GM18951 (cell line): ENCODE results near the gene TUBB3.

ENCODE experiments used
- POLR2A ChIP-seq: IDR thresholded peaks from 4 replicates; pipeline ENCODE4 v1.6.1; 2011; ENCODE audit warnings: mild to moderate bottlenecking; ENCODE audit not compliant: insufficient read length, insufficient read depth; ENCODE audit errors: extremely low read depth
- in situ Hi-C: fragments of 300-500 bp; cut with MboI; formaldehyde crosslinking; loops from one replicate; pipeline ENCODE4 v1.12.0; 2022; ENCODE audit warnings: low sequenced_read_pairs, mixed read lengths, inconsistent platforms; ENCODE audit not compliant: unreplicated experiment

TUBB3 gene

DNA sequence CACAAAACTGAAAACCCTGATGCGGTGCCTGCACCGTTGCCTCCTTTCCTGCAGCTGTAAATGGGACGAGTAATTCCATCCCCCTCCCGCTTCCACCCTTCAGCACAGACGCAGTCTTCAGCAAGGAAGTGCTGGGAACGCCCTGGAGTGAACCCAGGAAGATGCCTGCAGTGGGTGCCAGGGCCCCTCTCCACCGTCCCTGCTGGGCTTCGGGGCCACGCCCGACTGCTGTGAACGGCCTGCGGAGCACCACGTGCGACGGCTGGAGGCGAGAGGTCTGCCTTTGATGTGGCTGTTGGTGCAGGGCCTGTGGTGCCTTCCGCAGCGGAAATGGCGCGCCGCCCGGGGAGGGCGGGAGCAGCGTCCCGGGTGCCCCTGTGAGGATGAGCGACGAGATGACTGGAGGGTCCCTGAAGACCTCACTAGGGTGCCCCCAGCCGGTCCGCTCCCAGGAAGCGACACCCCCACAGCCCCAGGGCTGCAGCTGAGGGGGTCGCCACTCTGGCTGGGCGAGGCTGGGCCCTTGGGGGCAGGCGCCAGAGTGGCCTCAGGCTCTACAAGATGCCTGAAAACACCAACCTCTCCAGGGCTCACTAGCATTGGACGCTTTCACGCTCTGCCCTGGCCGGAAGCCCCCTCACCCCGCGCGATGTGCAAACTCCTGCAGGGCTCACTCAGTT lies 5.2 kb upstream of the TUBB3 start:
- in situ Hi-C loops: no loop called here
- peak; percentile 52 for TF ChIP-seq POLR2A

DNA sequence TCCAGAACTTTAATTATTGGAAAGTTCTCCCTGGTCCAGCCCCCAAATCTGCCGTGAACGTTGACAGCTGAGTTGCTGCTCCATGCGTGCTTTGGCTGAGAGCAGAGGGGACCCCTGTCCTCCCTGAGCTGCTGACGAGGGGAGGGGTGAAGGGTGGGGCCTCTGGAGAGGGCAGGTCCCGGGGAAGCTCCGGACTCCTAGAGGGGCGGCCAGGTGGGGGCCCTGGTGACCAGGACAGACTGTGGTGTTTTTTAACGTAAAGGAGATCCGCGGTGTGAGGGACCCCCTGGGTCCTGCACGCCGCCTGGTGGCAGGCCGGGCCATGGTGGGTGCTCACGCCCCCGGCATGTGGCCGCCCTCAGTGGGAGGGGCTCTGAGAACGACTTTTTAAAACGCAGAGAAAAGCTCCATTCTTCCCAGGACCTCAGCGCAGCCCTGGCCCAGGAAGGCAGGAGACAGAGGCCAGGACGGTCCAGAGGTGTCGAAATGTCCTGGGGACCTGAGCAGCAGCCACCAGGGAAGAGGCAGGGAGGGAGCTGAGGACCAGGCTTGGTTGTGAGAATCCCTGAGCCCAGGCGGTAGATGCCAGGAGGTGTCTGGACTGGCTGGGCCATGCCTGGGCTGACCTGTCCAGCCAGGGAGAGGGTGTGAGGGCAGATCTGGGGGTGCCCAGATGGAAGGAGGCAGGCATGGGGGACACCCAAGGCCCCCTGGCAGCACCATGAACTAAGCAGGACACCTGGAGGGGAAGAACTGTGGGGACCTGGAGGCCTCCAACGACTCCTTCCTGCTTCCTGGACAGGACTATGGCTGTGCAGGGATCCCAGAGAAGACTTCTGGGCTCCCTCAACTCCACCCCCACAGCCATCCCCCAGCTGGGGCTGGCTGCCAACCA lies 4.4 kb upstream of the TUBB3 start, which contains the start of gene MC1R:
Gene MC1R (plus strand): TSS at position 410 of the 895 bp plus-strand sequence. CDS start 397 bp downstream, at position 807.
- in situ Hi-C loops: no loop called here

DNA sequence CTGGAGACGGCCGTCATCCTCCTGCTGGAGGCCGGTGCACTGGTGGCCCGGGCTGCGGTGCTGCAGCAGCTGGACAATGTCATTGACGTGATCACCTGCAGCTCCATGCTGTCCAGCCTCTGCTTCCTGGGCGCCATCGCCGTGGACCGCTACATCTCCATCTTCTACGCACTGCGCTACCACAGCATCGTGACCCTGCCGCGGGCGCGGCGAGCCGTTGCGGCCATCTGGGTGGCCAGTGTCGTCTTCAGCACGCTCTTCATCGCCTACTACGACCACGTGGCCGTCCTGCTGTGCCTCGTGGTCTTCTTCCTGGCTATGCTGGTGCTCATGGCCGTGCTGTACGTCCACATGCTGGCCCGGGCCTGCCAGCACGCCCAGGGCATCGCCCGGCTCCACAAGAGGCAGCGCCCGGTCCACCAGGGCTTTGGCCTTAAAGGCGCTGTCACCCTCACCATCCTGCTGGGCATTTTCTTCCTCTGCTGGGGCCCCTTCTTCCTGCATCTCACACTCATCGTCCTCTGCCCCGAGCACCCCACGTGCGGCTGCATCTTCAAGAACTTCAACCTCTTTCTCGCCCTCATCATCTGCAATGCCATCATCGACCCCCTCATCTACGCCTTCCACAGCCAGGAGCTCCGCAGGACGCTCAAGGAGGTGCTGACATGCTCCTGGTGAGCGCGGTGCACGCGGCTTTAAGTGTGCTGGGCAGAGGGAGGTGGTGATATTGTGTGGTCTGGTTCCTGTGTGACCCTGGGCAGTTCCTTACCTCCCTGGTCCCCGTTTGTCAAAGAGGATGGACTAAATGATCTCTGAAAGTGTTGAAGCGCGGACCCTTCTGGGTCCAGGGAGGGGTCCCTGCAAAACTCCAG lies 3.4 kb upstream of the TUBB3 start:
- no peak for TF ChIP-seq POLR2A
- in situ Hi-C loops: no loop called here

More for the DNA sequence above, 4.4 kb upstream of the TUBB3 start, which contains the start of gene MC1R:
- TF ChIP-seq POLR2A: no peak

DNA sequence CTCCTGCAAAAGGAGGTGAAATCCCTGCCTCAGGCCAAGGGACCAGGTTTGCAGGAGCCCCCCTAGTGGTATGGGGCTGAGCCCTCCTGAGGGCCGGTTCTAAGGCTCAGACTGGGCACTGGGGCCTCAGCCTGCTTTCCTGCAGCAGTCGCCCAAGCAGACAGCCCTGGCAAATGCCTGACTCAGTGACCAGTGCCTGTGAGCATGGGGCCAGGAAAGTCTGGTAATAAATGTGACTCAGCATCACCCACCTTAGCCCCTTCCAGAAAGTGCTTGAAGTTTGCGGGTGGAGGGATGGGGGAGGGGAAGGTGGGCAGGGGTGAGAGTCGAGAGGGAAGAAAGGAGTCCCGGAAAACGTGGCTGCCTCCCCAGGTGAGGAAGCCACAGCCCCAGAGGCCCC lies 2.4 kb upstream of the TUBB3 start:
- TF ChIP-seq POLR2A: no peak
- in situ Hi-C loops: no loop called here

DNA sequence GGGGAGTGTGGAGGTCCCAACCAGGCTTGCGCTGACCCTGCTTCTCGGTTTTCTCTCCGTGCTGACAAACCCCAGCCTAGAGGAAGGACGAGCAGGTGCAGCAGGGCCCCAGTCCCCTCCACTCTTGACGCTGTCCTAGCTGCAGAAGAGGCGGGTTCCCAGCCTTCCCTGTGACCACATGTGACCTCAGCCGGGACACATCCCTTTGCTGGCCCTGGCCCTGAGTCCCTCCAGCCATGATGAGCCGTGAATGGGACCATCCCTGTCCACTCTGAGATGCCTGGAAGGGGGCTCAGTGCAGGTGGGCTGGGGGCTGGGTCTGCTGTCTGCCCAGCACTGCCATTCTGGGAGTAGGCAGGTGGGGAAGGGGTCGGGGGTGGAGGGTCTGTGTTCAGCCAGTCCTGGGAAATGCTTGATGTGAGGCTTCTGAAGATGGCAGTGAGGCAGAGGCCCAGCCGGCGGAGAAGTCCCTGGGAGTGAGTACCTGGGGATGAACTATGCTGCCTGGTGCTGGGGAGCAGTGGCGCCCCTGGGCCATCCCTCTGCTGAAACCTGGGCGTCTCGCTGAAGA lies 1.9 kb upstream of the TUBB3 start:
- in situ Hi-C loops: no loop called here
- no peak for TF ChIP-seq POLR2A

DNA sequence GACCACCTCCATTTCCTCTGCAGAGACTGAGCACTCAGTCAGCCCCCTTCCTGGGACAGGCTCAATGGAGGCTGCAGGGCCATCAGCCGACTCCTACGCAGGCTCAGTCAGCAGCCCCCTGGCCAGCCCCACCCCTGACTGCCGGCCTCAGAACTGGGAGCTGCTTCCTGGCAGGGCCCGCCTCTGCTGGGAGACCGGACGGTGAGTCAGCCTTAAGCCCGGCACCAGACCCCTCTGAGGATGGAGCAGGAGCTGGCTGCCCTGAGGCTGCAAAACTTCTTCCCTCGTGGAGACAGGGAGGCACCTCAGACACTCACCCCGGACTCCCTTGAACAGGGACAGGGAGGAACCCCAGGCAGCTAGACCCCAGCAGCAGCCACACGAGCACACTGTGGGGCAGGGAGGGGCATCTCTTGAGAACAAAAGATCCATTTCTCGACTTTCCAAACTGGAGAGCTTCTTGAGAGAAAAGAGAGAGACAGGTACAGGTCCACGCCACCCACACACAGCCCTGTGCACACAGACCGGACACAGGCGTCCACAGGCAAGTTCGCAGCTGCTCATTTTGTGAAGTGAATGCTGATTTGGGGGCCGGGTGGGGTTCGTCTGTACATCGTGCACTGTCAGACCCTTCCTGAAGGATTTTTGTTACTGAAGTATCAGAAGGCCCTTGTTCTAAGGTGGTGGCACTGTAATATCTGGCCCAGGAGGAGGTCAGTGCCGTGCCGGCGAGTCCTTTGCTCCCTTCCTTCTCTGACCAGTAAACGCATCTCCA lies 1.3 kb upstream of the TUBB3 start:
- in situ Hi-C loops: no loop called here
- TF ChIP-seq POLR2A: no peak

DNA sequence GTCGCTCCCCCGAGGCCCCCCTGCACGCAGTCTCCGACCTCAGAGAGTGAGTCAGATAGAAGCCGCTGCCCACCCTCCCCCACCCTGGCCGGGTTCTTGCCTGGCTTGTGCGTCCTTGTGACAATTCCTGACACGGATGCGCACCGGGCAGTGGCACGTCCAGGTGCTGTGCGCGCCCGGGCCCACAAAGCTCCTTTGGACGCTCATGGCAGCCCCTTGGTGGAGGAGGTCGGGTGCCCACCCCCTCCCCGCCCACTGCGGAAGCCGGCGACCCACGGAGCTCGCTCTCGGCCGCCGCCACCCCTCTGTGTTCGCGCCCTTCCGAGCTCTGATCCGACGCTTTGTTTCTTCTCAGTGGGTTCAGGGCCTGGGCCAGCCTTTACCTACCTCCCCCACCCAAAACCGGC lies 662 bp upstream of the TUBB3 start:
- TF ChIP-seq POLR2A: no peak
- in situ Hi-C loops: no loop called here

DNA sequence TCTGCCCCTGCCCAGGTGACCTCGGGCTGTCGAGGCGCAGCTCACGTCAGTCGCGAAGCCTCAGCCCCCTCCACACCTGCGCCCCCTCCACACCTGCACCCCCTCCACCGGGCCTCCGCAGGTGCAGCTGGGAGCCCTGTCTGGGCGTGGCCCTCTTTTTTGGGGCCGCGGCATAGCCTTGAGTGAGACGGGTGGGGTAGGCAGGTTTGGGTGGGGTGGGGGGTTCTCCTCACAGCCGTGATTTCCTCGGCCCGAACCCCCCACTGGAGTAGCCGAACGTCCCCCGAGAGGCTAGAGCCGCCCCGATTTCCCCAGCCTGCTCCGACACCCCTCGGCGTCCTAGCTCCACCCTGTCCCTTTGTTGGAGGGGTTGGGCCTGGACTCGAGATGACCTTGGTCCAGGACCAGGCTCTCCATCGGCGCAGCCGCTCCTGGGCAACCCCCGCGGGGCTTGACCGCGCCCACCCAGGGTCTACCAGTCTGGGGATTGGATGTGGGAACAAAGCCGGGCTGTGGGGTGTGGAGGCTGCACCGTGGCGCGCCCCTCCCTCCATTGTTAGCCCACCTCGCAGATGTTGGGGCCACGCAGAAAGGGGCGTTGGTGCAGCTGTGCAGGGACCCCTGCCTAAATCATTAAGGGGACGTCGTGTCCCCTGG lies 626 bp downstream of the TUBB3 start:
- no peak for TF ChIP-seq POLR2A
- in situ Hi-C loops: no loop called here

DNA sequence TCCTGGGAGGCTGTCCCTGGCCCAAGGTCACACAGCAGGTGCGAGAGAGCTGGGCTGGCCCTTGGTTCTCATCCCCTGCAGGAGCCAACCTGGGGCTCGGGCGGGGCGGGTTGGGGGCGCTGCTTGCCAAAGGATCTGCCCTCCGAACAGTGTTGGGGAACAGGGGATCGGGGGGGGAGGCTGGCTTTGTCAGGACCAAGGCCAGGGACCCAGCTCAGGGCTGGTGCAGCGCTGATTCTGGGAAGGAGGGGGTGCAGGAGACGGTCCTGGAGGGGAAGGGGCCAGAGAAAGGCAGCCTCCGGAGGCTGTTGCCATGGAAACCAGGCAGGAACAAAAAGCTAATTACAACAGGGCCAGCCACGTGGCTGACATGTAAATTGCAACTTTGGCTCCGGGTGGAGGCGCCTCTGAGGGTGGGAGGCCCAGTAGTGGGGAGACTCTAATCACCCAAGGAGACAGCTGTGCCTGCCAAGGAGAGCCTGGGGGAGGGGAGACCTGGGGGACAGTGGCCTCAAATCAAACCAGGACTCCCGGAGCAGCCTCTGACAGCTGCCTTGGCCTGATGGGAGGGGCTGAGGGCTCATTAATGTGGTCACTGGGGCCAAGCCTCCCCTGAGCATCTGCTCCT lies 1.3 kb downstream of the TUBB3 start:
- in situ Hi-C loops: no loop called here
- TF ChIP-seq POLR2A: no peak

DNA sequence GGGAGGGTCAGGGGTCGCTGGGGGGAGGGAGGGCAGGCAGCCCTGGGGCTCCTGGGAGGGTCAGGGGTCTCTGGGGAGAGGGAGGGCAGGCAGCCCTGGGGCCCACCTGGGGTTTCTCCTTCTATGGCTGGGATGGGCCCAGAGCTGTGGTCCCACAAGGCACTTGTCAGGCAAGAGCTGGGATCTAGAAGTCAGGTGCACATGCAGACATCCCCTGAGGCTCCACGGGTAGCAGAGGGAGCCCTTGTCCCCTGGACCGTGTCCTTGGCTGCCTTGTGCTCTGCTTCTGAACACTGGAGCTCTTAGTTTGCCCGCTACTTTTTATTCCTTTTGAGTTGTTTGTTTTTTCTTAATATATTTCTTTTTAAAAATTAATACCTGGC lies 1.8 kb downstream of the TUBB3 start:
- in situ Hi-C loops: no loop called here
- TF ChIP-seq POLR2A: no peak

DNA sequence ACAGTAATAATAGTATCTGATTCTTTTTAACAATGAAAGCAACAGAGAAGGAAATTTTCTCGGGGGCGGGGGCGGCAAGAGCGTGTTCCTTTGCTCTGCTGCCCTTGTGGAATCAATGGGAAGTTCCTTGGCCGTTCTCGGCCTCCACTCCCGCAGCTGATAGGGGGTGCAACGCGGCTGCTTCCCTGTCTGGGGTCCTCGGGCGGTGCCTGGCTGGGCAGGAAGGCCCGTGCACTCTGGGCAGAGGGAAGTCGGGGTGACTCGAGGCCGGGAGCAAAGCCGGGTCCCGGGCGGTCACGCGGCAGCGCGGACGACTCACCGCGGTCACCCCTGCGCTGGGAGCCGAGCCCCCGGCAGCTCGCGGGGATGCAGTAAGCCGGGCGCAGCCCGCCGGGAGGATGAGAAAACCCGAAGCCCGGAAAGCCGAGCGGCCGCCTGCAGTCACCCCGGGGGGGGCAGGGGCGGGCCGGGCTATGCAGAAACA lies 2.5 kb downstream of the TUBB3 start:
- no peak for TF ChIP-seq POLR2A
- in situ Hi-C loops: no loop called here

DNA sequence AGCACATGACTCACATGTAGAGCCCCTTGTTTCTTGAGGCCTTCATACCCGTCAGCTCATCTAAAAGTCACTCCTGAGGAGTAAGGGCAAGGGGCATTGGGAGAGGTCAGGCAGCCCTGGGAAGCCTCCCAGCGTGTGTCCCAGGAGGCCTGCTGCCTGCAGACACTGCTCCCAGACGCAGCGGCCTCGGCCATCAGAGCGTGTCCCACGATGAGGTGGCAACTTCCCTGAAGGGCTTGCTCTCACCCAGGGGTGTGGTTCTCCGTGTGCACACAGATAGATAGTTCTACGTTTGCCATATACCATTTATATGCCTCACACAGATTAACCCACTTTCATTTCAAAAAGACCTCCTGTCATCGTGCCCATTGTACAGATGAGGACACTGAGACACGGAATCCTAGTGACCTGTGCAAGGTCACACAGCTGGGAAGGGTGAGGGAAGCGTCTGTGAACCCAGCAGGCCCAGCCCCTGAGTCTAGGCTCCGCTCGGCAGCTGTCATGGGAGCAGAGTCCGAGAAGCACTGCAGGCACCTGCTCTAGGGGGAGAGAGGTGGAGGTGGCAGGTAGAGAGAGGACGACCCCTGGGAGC lies 8.3 kb downstream of the TUBB3 start:
- in situ Hi-C loops: no loop called here
- no peak for TF ChIP-seq POLR2A
